K562 (cell line): ENCODE data around the gene CCDC82. TPM values are rescaled to one million over a fixed set of nuclear protein-coding genes. Genes with fewer than 3 reads are reported as not detected.

Experiments
- ATAC-seq: fragments of 200-7000 bp; cut with Tn5 transposase; 3 replicates; pipeline ENCODE4 v1.9.1; 2020; ENCODE audit warnings: moderate library complexity
- BruUV-seq: library from RNA; stranded (reverse); fragments of 400-500 nt; replicated peaks from 2 replicates; lab custom pipeline; 2021; lab: Mats Ljungman, UMichigan
- CTCF ChIA-PET: fragments of 300-600 bp; formaldehyde crosslinking; extraction: SDS; loops from one replicate; lab custom pipeline; 2021; ENCODE audit warnings: low intra/inter-chr PET ratio; lab: Yijun Ruan, JAX
- POLR2A ChIA-PET: fragments of 300-600, 350-650 bp; sonication (Branson Sonifier 250); formaldehyde crosslinking; extraction: SDS; loops from one replicate; lab custom pipeline; 2021; ENCODE audit warnings: antibody characterized with exemption, inconsistent platforms; lab: Yijun Ruan, JAX
- DNase-seq, 4 experiments: peaks; one replicate each; pipeline versions ENCODE4 v3.0.0 to v3.0.0-alpha.2; 2011 to 2018; ENCODE audit warnings: low spot score in 3 of 4, mixed read lengths in 3 of 4; ENCODE audit errors: extremely low read depth in 1 of 4
- FAIRE-seq: peaks from 2 replicates; lab custom pipeline; 2011; peaks lifted over from hg19 to GRCh38; lab: Jason Lieb, UNC
- H2AFZ ChIP-seq: 2 replicates; pipeline ENCODE4 v1.6.0; 2011; ENCODE audit warnings: low read depth, low read length, control low read depth, inconsistent platforms
- H3K27ac ChIP-seq: fragments of 200-600 bp; 3 replicates; pipeline ENCODE4 v1.8.0; 2011; ENCODE audit warnings: low read depth, mild to moderate bottlenecking, control low read depth, inconsistent platforms, low read length, moderate library complexity, mixed read lengths; ENCODE audit errors: extremely low read depth
- H3K27me3 ChIP-seq, 2 experiments: fragments of 300-600 bp in 1 of 2; 2 replicates in 1 of 2; 3 replicates in 1 of 2; pipeline versions ENCODE4 v1.6.0 to v1.8.0; 2011; ENCODE audit warnings: inconsistent platforms in 2 of 2, low read length in 2 of 2, mild to moderate bottlenecking in 1 of 2, mixed read lengths in 1 of 2, moderate library complexity in 1 of 2; ENCODE audit not compliant: control insufficient read depth in 2 of 2, insufficient read depth in 2 of 2
- H3K36me3 ChIP-seq: fragments of 300-600 bp; 3 replicates; pipeline ENCODE4 v1.8.0; 2011; ENCODE audit warnings: mild to moderate bottlenecking, low read length, inconsistent platforms; ENCODE audit not compliant: control insufficient read depth, insufficient read depth
- H3K4me1 ChIP-seq, 2 experiments: fragments of 200-600 bp in 1 of 2; replicated peaks in 1 of 2; 2 replicates in 1 of 2; 3 replicates in 1 of 2; pipeline versions ENCODE4 v1.5.1 to v1.8.0; 2011; ENCODE audit warnings: inconsistent platforms in 2 of 2, low read length in 2 of 2, mild to moderate bottlenecking in 1 of 2, mixed read lengths in 1 of 2, moderate library complexity in 1 of 2; ENCODE audit not compliant: control insufficient read depth in 2 of 2, insufficient read depth in 2 of 2
- H3K4me2 ChIP-seq: 2 replicates; pipeline ENCODE4 v1.6.1; 2011; ENCODE audit warnings: low read length, control low read depth, inconsistent platforms, mixed read lengths; ENCODE audit not compliant: insufficient read depth
- H3K4me3 ChIP-seq: fragments of 200-600 bp; sonication (generic), shearing (Covaris generic); 2 replicates; pipeline ENCODE4 v1.5.1; 2016; ENCODE audit warnings: control low read depth, inconsistent platforms
- H3K79me2 ChIP-seq: fragments of 200-600 bp; 3 replicates; pipeline ENCODE4 v1.8.0; 2011; ENCODE audit warnings: low read length, inconsistent platforms; ENCODE audit not compliant: control insufficient read depth, insufficient read depth
- H3K9ac ChIP-seq, 2 experiments: 2 replicates each; pipeline versions ENCODE4 v1.6.0 to v1.6.1; 2011; ENCODE audit warnings: low read depth in 2 of 2, low read length in 2 of 2, control low read depth in 1 of 2, inconsistent platforms in 1 of 2, mild to moderate bottlenecking in 1 of 2, mixed read lengths in 1 of 2; ENCODE audit not compliant: insufficient read depth in 1 of 2
- H3K9me1 ChIP-seq: one replicate; pipeline ENCODE4 v1.6.0; 2011; ENCODE audit warnings: inconsistent platforms, mild to moderate bottlenecking, low read length, moderate library complexity; ENCODE audit not compliant: control insufficient read depth, insufficient read depth
- H3K9me3 ChIP-seq: replicated peaks from 2 replicates; pipeline ENCODE4 v1.5.1; 2011; ENCODE audit warnings: low read depth, low read length, inconsistent platforms; ENCODE audit not compliant: control insufficient read depth, insufficient read depth
- H4K20me1 ChIP-seq: replicated peaks from 2 replicates; pipeline ENCODE4 v1.6.1; 2011; ENCODE audit warnings: low read length, inconsistent platforms, mixed read lengths; ENCODE audit not compliant: control insufficient read depth, insufficient read depth
- EGR1 ChIP-seq: fragments of 450-650 bp; conservative IDR thresholded peaks from 2 replicates; pipeline ENCODE4 v1.6.1; 2017; ENCODE audit warnings: mild to moderate bottlenecking
- ELF1 ChIP-seq: fragments of 200-800 bp; sonication (Bioruptor generic); IDR thresholded peaks from 2 replicates; pipeline ENCODE4 v1.6.1; 2016; ENCODE audit warnings: missing genetic modification characterization, missing compliant biosample characterization
- FIP1L1 ChIP-seq: fragments of 200-400 bp; formaldehyde crosslinking; IDR thresholded peaks from 2 replicates; pipeline ENCODE4 v1.6.1; 2018; ENCODE audit warnings: mild to moderate bottlenecking, low read depth, low read length; ENCODE audit not compliant: poor library complexity, severe bottlenecking
- FOSL1 ChIP-seq: fragments of 200-800 bp; sonication (Bioruptor generic); conservative IDR thresholded peaks from 2 replicates; pipeline ENCODE4 v1.6.1; 2016; ENCODE audit warnings: missing genetic modification characterization, missing compliant biosample characterization
- MCM2 ChIP-seq: fragments of 450-650 bp; IDR thresholded peaks from 2 replicates; pipeline ENCODE4 v1.6.1; 2017; ENCODE audit warnings: low read depth, mild to moderate bottlenecking
- NCOA4 ChIP-seq: fragments of 450-650 bp; IDR thresholded peaks from 2 replicates; pipeline ENCODE4 v1.6.1; 2018; ENCODE audit warnings: mild to moderate bottlenecking; ENCODE audit not compliant: partially characterized antibody
- NR1H2 ChIP-seq: sonication (generic); formaldehyde crosslinking; IDR thresholded peaks from 2 replicates; pipeline ENCODE4 v1.4.0; 2020; ENCODE audit warnings: mild to moderate bottlenecking, missing genetic modification reagents
- SMARCB1 ChIP-seq: IDR thresholded peaks from 2 replicates; pipeline ENCODE4 v1.6.1; 2011; ENCODE audit warnings: improper control_type of control experiment, low read depth; ENCODE audit not compliant: insufficient read length
- SP2 ChIP-seq: IDR thresholded peaks from 2 replicates; pipeline ENCODE4 v1.6.1; 2011; ENCODE audit warnings: mild to moderate bottlenecking, low read depth, low read length, moderate library complexity; ENCODE audit not compliant: poor library complexity, severe bottlenecking; ENCODE audit errors: extremely low read depth
- SRSF9 ChIP-seq: fragments of 200-400 bp; formaldehyde crosslinking; IDR thresholded peaks from 2 replicates; pipeline ENCODE4 v1.6.1; 2017; ENCODE audit warnings: low read depth, low read length, borderline replicate concordance
- ZNF232 ChIP-seq: sonication (generic); formaldehyde crosslinking; IDR thresholded peaks from 2 replicates; pipeline ENCODE4 v1.8.0; 2022; ENCODE audit warnings: mild to moderate bottlenecking, missing genetic modification reagents
- ZNF830 ChIP-seq: fragments of 250-450 bp; sonication (Bioruptor Pico); IDR thresholded peaks from 2 replicates; pipeline ENCODE4 v1.5.0; 2021; ENCODE audit warnings: mild to moderate bottlenecking
- WGBS: fragments of 100-300 bp; shearing (Covaris generic); methylation state at CpG from one replicate; pipeline ENCODE4 v1.1.6; 2016; ENCODE audit warnings: low coverage, mixed read lengths; ENCODE audit not compliant: insufficient coverage; ENCODE audit errors: missing lambda C conversion rate; 5-methylcytosine and 5-hydroxymethylcytosine counted together
- in situ Hi-C: fragments of 300-500 bp; cut with MboI; formaldehyde crosslinking; loops from 4 replicates; pipeline ENCODE4 v1.15.0; 2018; ENCODE audit warnings: inconsistent platforms, mixed read lengths
- intact Hi-C: fragments of 100-400 bp; cut with micrococcal nuclease; formaldehyde crosslinking; loops from 2 replicates; pipeline ENCODE4 v1.14.2; 2022
- polyA plus RNA-seq, 8 experiments: library from polyadenylated mRNA; depleted of rRNA in 4 of 8; stranded (reverse) in 5 of 8; unstranded in 3 of 8; fragments of >200 nt; fragmentation: Nextera tagmentation in 2 of 8; fragmentation: Illumina TruSeq in 1 of 8; extraction: Ambion mirVana in 2 of 8; extraction: Trizol in 1 of 8; gene quantifications; 2 replicates each; pipeline versions ENCODE4 v1.2.1 to v1.2.3, GENCODE V29; 2011 to 2014; ENCODE audit warnings: inconsistent platforms in 1 of 8, missing spikeins in 1 of 8
- total RNA-seq, 7 experiments: library from RNA; depleted of rRNA in 6 of 7; stranded (reverse); fragments of >200 nt in 6 of 7; fragmentation: Illumina TruSeq in 2 of 7; extraction: Trizol in 2 of 7; gene quantifications; 2 replicates each; pipeline versions ENCODE4 v1.2.1 to v1.2.3, GENCODE V29; 2011 to 2021; ENCODE audit warnings: low replicate concordance in 1 of 7
- TF ChIP-seq, protein P1 (sequence below): fragments of 450-650 bp; IDR thresholded peaks from 2 replicates; pipeline ENCODE4 v1.6.1; 2016
- TF ChIP-seq, protein P2 (sequence below): fragments of 250-450 bp; sonication (Bioruptor Pico); IDR thresholded peaks from 2 replicates; pipeline ENCODE4 v1.9.0; 2021; ENCODE audit warnings: mild to moderate bottlenecking

Gene CCDC82
- total and polyA plus RNA-seq, 9 of the 15 experiments (the other 6 are each of a cell fraction or from before 2014, with no cell fraction given) = 12.5 to 51.3 (median 24.5) TPM

DNA sequence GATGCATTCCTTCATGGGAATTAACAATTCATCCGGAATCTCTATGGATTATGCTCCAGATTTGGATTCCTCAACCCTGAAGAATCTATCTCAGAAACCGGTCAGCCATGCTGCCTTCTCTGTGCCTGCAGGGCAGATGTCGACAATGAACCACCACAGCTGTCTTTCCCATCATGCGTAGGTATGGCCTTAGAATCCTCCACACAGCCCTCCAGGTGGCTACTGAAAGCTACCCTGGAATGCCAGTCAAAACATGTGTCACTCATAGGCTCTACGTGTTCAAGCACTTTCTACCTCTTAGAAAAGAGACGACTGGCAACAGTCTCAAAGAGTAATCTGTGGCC lies 66.1 kb downstream of the CCDC82 start:
- Histone ChIP-seq H3K4me3 (no peak overlapping the region), H3K79me2 (peaks cover 74% of the 10 kb centered on the region), H3K27ac (peak overlapping the region; percentile 91), H3K36me3 (no peaks in the 10 kb centered on the region), H3K27me3 (no peaks in the 10 kb centered on the region), H3K4me1 (peaks cover 18 to 74% of the 10 kb centered on the region in 2 experiments; a peak in 4 of 5 replicates), H3K9ac (peak overlapping the region; percentile 33 to 76; a peak in 2 of 4 replicates), H2AFZ (peak overlapping the region; percentile 77), H3K4me2 (peak overlapping the region; percentile 85), H3K9me1 (no peaks in the 10 kb centered on the region), H4K20me1 (no peaks in the 10 kb centered on the region), H3K9me3 (no peaks in the 10 kb centered on the region)
- WGBS = 12% methylated on average over 6 of the region's 6 CpGs
- intact Hi-C loops (loop anchor here (5.0 kb wide), 2 partner anchors 66 to 81 kb away; no protein-coding TSS in a partner anchor), in situ Hi-C loops (no loop called here)
- DNase-seq (no peak), FAIRE-seq (no peak), ATAC-seq (peak; percentile 10; the same call in 1 of the 3 replicates)
- CTCF ChIA-PET = no interaction called here
- BruUV-seq = no TSS peak
- POLR2A ChIA-PET = interaction anchor here (1.2 to 5.5 kb wide), 6 partner anchors 9 to 108 kb away, joined by 3 to 42 read pairs (median 6); no protein-coding TSS in a partner anchor
- TF ChIP-seq SRSF9 (no peak), FIP1L1 (no peak), FOSL1 (tag) (no peak), ELF1 (tag) (no peak), ZNF232 (CRISPR knock-in tag) (no peak), MCM2 (no peak), EGR1 (no peak), SP2 (no peak), NR1H2 (CRISPR knock-in tag) (no peak), ZNF830 (CRISPR knock-in tag) (no peak), NCOA4 (no peak), SMARCB1 (no peak)
- TF ChIP-seq, protein P1, sequence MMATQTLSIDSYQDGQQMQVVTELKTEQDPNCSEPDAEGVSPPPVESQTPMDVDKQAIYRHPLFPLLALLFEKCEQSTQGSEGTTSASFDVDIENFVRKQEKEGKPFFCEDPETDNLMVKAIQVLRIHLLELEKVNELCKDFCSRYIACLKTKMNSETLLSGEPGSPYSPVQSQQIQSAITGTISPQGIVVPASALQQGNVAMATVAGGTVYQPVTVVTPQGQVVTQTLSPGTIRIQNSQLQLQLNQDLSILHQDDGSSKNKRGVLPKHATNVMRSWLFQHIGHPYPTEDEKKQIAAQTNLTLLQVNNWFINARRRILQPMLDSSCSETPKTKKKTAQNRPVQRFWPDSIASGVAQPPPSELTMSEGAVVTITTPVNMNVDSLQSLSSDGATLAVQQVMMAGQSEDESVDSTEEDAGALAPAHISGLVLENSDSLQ = peak; percentile 29; the same call in 1 of the 2 replicates
- TF ChIP-seq, protein P2, sequence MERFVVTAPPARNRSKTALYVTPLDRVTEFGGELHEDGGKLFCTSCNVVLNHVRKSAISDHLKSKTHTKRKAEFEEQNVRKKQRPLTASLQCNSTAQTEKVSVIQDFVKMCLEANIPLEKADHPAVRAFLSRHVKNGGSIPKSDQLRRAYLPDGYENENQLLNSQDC = no peak
